ENCODE data around the gene SYT3. TPM values are rescaled to one million over a fixed set of nuclear protein-coding genes. Genes with fewer than 3 reads are reported as not detected.

SYT3 gene
- total and polyA plus RNA-seq, 2 of the 13 experiments (the other 11 are each of a cell fraction or from before 2014, with no cell fraction given): not detected

DNA sequence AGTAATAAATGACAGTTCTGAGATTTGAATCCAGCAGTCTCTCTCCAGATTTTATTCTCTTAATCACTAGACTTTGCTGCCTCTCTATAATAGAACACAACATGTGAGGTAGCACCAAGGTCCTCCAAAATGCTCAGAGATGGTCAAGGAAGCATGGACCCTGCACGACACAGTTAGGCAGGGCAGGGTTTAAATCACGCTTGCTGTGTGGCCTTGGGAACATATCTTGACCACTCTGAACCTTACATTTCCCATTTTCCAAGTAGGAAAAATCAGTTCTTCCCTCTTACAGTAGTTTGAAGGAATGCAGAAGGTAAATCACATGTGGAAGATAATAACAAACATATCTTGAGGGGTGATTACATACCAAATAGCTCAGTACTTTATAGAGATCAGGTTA, 6.3 kb downstream of the SYT3 start:
- in situ Hi-C loops (cut with HindIII; ENCODE audit: extremely low pct_ligation_motif_present, low pct_unique_long_range_greater_than_20kb): no loop called here
- Histone ChIP-seq H3K4me3 (replicated peaks in 1 of 3; ENCODE audit: insufficient read depth in 1 of 3, low read depth in 2 of 3, low read length in 3 of 3) (no peak overlapping the region), H3K9ac (ENCODE audit: insufficient read depth, low read depth, low read length) (no peak overlapping the region), H3K4me2 (ENCODE audit: low read depth, low read length) (no peak overlapping the region), H2AFZ (ENCODE audit: low read length) (no peak overlapping the region), H3K27ac (ENCODE audit: extremely low read length, insufficient read depth, low read length) (no peak overlapping the region), H3K36me3 (replicated peaks in 1 of 2; ENCODE audit: control insufficient read depth in 1 of 2, insufficient read depth in 2 of 2, low read length in 2 of 2) (no peaks in the 10 kb centered on the region), H3K27me3 (ENCODE audit: control insufficient read depth in 1 of 2, insufficient read depth in 2 of 2, low read length in 2 of 2) (peaks cover 0 to 17% of the 10 kb centered on the region in 2 experiments; a peak in 3 of 5 replicates), H3K79me2 (ENCODE audit: insufficient read depth, low read length) (no peaks in the 10 kb centered on the region), H3K4me1 (ENCODE audit: insufficient read depth, low read length) (no peaks in the 10 kb centered on the region; the same call in 1 of the 2 replicates), H3K9me3 (ENCODE audit: low read length) (peaks cover 17% of the 10 kb centered on the region), H4K20me1 (ENCODE audit: insufficient read depth, low read length) (no peaks in the 10 kb centered on the region)
- no TSS peak for BruUV-seq (replicated peaks)
- ChIA-PET CTCF (ENCODE audit: low intra/inter-chr PET ratio, low total read pairs) (no interaction called here), POLR2A (no interaction called here)
- no peak for FAIRE-seq
- intact Hi-C loops (cut with micrococcal nuclease; ENCODE audit: unreplicated experiment): no loop called here
- TF ChIP-seq GTF3A (CRISPR knock-in tag; conservative IDR thresholded peaks at IDR 0.05): no peak
- TF ChIP-seq FOXA1 (IDR thresholded peaks at IDR 0.05): no peak
- TF ChIP-seq FOXA1 (CRISPR knock-in tag; IDR thresholded peaks at IDR 0.05): no peak
- TF ChIP-seq RARA (CRISPR knock-in tag; IDR thresholded peaks at IDR 0.05): no peak
- no peak for TF ChIP-seq ATAD3A (CRISPR knock-in tag; IDR thresholded peaks at IDR 0.05)
- TF ChIP-seq SRY (CRISPR knock-in tag; IDR thresholded peaks at IDR 0.05): no peak
- no peak for TF ChIP-seq KLF6 (CRISPR knock-in tag; IDR thresholded peaks at IDR 0.05)
- TF ChIP-seq LBX2 (CRISPR knock-in tag; IDR thresholded peaks at IDR 0.05; ENCODE audit: borderline replicate concordance): no peak
- no peak for TF ChIP-seq KLF11 (CRISPR knock-in tag; IDR thresholded peaks at IDR 0.05)
- TF ChIP-seq, protein P1, sequence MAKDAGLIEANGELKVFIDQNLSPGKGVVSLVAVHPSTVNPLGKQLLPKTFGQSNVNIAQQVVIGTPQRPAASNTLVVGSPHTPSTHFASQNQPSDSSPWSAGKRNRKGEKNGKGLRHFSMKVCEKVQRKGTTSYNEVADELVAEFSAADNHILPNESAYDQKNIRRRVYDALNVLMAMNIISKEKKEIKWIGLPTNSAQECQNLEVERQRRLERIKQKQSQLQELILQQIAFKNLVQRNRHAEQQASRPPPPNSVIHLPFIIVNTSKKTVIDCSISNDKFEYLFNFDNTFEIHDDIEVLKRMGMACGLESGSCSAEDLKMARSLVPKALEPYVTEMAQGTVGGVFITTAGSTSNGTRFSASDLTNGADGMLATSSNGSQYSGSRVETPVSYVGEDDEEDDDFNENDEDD (CRISPR knock-in tag; IDR thresholded peaks at IDR 0.05; ENCODE audit: borderline replicate concordance): no peak
- ATAC-seq: no peak
- WGBS (ENCODE audit: low lambda C conversion rate): 7% methylated on average over 2 of the region's 2 CpGs
- DNase-seq (ENCODE audit: low spot score): no peak

Measured in HepG2 (cell line).